Activated CD4-positive, alpha-beta T cell treated with anti-CD3 and anti-CD28 coated beads, Interleukin-2, amount 50 U/mL, for 24 hours (primary cell): ENCODE measurements around the gene SF3A2.

Source experiments
- DNase-seq, 2 donors: peaks; one replicate each; pipeline ENCODE4 v3.0.0-alpha.2; 2020; ENCODE audit warnings: low read depth in 1 of 2, low spot score in 1 of 2

The SF3A2 gene

GRCh38 chr19:2288818-2289713 lies 52.4 kb downstream of the SF3A2 start:
- DNase-seq = no peak

- DNase-seq = no peak
Measured at GRCh38 chr19:2289714-2290435, 53.3 kb downstream of the SF3A2 start.

GRCh38 chr19:2290441-2291184 lies 54.0 kb downstream of the SF3A2 start:
- DNase-seq = no peak

GRCh38 chr19:2291185-2291751 lies 54.6 kb downstream of the SF3A2 start:
- no peak for DNase-seq

- no peak for DNase-seq
Measured at GRCh38 chr19:2294687-2295335, 58.2 kb downstream of the SF3A2 start.

- no peak for DNase-seq
Measured at GRCh38 chr19:2296141-2296540, 59.5 kb downstream of the SF3A2 start.
